ENCODE data around the gene CTNNBIP1.

Gene CTNNBIP1

DNA sequence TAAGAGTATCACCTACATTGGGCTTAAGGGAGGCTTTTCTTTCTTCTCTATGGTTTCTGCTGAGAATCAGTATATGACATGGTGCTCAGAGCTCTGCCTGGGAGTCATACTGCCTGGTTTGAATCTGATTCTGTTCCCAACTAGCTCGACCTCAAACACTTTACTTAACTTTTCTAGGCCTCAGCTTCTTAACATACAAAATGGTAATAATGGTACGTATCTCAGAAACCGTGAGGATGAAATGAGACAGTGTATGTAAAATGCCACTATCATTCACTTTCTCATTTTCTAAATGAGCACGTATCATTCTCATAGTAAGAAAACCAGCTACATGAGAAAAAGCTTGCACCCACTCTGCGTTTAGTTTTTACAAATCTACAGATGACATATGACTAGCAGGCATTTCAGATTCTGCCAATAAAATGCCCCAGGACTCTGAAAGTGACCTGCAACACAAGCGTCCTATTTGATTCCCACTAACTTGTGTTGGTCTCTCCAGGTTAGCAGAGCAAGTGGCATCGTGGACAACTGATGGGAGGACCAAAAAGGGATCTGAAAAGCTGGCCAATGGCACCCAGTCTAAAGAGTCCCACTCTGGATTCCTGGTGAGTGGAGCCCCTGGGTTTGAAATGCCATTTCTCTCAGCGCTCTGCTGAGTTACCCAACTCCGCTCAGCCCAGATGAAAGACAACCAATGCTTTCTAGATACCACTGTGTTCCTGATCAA is 6.1 kb downstream of the CTNNBIP1 start:
- DNase-seq, result no peak

DNA sequence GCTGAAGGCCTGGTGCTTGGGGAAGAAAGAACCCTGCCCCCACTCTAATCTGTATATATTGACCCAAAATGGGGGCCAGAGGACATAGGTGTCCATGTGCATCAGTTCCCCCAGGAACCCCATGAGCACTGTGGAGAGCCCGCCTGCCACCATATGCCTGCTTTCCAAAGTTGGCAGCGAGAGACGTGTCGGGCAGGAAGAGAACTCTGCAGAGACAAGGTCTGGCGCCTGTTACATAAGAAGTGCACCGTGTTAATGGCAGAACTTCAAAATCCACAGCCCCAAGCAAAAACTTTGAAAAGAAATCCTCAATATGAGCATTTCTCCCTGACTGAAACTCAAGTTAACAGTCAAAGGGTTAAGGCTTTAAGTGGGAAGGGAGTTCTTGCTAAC is 8.0 kb downstream of the CTNNBIP1 start:
- DNase-seq, result no peak

DNA sequence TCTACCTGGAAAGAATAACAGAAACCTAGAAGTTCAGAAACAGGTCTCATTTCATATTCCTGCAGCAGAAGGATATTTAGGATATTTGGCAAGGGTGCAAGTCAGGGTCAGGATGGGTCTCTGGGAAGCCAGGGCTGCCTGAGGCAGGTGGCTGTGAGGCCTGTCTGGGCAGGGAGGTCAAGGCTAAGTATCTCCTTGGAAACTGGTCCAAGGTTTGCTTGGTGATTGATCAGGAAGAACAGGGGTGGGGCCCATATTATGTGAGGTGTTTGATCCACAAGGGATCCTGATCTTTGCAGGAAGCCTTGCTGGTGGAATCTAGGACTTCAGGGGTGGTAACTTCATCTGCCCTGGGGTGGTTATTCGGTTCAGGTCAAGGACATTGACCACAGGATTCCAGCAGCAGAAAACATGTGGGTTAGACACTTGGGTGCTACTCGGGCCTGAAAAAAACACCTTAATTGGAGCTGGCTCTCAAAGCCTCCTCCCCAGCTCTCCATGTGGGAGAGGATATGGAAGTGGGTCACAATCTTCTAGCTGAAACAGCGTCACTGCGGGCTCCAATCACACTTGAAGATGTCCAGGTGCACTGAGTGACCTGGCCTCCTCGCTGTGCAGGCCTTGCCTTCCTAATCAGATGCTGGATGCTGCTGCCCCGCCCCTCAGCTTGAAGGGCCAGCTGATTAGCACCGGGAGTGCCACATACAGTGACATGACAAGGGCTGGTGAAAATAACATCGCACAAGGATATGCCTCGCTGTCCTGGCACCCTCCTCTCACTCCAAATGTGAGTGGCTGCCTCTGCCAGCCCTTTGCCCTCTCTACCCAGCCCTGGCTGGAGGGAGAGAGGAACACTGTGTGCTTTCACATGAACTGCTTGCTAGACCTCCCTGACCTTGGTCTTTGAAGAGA is 8.7 kb downstream of the CTNNBIP1 start:
- DNase-seq, result peak; percentile 46

DNA sequence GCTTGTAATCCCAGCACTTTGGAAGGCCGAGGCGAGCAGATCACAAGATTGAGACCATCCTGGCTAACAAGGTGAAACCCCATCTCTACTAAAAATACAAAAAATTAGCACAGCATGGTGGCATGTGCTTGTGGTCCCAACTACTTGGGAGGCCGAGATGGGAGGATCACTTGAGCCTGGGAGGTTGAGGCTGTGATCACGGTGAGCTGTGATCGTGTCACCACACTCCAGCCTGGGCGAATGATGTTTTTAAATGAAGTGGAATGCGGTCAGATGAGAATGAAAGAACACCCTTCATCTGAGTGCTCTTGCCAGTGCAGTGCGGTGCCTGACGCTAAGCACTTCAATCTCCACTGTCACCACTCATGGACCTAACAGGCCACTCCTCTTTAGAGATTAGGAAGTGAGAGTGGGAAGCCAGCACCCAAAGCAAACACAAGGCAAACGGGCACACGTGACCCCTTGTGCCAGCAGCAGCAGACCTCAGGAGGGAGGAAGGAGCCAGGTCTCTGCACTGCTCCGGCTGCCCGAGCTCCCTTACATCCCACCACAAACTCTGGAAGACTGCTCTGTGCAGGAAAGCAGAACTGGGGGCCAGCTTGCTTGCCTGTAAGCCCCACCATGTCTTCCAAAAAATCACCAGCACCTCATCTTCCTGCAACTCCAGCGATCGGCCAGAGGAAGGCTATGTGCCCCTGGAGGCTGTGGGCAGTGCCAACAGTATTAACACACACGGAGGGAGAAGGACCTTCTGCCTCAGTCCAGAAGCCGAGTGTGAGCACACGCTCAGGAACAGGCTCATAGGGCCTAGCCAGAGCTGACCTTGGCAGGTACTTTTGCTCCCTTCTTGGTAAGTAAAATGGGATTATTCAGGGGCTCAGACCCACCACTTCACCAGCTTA is 9.7 kb downstream of the CTNNBIP1 start:
- peak; percentile 85 for DNase-seq

DNA sequence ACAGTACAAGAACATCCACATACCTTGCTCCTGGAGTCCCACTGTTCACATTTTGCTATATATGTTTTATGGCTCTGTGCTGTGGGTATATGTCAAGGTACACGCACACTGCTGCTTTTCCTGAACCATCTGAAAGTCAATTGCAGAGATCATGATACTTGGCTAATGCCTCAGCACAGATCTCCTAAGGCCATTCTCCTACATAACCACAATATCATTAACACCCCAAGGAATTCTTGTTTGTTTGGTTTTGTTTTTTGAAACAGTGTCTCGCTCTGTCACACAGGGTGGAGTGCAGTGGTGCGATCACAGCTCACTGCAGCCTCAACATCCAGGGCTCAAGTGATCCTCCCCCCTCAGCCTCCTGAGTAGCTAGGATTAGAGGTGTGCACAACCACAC is 16.0 kb downstream of the CTNNBIP1 start:
- DNase-seq, result no peak

DNA sequence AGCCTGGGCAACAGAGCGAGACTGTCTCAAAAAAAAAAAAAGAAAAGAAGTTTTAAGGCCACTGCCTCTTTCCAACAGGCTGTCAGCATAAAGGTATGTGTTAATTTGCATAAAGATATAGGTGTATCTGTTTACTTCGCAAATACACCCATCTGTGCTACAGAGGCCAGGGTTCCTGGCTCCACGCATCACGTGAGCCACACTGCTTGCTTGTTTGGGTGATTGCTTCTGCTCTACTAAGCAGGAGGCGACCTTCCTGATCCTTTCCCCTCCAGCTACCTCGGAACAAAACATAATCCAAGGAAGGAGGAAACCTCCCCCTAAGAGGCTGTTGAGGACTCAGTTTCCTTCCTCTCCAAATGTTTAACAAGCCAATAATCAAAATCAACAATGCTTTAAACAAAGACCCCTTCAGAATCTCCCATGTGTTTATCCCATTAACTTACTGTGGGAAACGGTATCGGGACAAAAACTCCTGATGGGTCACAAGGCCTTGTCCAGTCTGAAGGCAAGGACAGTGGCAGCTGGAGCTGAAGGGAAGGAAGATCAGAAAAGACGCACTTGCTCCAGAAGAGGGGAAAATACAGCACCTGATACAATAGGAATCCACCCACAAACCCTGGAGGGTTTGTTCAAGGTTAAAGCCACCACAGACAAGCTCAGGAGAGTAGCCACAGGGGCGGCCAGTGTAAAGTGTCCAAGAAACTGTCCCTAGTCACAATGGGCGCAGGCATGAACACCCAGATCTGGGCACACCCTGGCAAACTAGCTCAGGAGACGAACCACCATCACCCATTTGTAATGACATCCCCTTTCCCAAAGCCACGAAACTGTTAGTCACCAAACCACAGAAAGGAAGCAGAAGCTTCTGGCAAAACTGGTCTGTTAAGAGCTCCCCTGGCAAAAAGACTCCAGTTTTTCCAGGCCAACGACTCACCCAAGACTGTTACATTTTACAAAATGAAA is 17.2 kb downstream of the CTNNBIP1 start:
- DNase-seq, result peak; percentile 71

GRCh38 chr1:9891207-9891606 is 18.9 kb downstream of the CTNNBIP1 start:
- no peak for DNase-seq

DNA sequence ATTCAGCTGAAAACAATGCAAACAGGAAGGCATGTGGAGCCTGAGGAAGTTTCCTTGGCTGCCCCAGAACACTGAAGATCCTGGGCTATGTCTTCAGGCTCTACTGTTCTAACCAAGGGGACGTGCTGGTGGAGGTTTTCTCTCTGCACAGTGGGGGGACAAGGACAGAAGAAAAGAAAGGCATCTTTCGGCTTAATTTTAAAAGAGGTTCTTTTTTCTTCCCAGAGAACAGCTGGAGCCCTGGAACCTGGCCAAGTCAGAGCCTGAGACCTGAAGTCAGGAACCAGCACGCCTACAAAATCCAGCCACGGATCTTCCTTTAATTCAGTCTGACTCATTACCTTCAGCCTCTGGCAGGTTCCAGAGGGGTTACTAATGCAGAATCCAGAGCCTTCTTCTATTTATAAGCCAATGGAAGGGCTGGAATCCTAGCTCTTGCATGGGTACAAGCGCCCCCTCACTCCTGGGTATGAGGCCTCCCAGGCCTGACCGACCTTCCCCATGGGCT is 19.8 kb downstream of the CTNNBIP1 start:
- DNase-seq, result no peak

- DNase-seq, result no peak
Measured at GRCh38 chr1:9889411-9889810, 20.7 kb downstream of the CTNNBIP1 start.

GRCh38 chr1:9888886-9889285 is 21.2 kb downstream of the CTNNBIP1 start:
- DNase-seq, result no peak

DNA sequence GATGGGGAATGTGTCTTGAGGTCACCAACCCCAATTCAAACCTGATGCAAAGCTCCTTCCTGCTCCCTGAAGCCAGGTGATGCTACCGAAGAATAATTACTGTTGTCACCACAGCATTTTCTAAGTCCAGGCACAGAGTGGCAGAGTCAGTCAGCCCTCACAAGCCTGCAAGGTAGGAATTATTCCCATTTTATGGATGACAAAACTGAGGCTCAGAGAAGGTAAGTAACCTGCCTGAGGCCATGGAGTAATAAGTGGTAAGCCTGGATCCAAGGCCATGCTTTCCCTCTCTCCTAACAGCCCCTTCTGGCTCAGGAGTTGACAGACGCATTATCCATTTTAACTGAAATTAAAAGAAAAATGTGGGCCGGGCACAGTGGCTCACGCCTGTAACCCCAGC is 23.0 kb downstream of the CTNNBIP1 start:
- DNase-seq, result no peak

DNA sequence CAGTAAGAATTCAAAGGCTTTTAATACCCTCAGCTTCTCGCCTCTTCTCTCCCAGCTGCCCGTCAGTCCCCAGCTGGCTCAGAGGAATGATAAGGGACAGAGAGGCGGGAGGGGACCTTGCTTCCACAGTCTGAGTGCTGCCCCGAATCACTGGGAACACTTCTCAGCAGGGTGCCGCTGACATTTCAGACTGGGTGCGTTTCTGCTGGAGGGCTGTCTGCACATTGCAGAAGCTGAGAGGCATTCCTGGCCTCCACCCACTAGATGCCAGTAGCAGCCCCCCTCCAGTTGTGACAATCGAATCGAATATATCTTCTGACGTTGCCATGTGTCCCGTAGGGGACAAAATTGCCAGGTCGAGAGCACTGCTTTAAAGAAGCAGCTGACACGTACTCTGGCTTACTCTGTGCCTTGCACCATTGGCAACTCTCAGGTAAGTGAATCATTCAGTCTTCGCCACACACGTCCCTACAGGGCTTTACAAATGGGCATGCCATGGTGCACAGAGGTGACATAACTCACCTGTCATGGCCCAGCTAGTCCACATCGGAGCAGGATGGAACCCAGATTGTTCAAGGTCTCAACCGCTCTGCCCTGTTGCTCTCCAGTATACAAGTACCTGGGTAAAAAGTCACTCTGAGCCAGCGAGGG is 23.9 kb downstream of the CTNNBIP1 start:
- DNase-seq, result no peak

- no peak for DNase-seq
Measured at GRCh38 chr1:9884805-9885204, 25.3 kb downstream of the CTNNBIP1 start.

DNA sequence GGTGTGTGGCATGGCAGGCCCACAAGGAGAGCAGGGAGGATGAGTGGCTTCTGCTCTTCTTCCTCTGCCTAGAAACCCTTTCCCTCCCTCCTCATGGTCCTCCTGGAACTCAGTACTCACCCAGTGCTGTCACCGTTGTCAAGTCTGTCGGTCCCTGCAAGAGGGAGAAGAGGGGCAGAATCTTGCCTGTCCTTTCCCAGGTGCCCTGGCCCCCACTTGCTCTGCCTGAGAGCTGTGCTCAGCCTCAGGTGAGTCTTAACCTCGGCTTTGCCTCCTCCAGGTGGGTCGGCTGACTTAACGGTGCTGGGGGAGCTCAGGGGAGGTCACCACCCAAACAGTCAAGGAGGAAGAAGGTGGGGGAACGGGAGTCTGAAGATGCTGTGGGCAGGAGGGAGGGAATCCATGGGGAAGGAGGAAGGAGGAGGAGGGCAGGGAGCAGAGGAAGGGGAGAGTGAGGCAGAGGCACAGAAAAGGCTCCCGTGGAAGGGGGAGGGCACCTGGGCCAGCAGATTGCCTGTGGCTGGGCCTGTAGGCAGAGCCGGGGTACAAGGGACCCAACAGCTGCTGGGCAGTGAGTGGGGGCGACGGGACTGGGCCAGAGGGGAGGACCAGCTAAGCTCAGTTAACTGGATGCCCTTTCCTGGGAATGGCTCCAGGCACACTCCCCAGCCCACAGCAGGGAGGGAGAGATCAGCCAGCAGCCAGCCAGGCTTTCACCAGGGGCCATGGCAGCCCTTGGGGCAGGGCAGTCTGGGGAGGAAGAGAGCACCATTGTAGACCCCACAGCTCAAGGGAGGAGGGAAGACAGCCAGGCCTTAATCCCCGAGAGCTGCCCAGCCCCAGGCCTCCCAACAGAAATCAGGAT is 26.3 kb downstream of the CTNNBIP1 start:
- no peak for DNase-seq

GRCh38 chr1:9882945-9883303 is 27.1 kb downstream of the CTNNBIP1 start:
- DNase-seq, result no peak

DNA sequence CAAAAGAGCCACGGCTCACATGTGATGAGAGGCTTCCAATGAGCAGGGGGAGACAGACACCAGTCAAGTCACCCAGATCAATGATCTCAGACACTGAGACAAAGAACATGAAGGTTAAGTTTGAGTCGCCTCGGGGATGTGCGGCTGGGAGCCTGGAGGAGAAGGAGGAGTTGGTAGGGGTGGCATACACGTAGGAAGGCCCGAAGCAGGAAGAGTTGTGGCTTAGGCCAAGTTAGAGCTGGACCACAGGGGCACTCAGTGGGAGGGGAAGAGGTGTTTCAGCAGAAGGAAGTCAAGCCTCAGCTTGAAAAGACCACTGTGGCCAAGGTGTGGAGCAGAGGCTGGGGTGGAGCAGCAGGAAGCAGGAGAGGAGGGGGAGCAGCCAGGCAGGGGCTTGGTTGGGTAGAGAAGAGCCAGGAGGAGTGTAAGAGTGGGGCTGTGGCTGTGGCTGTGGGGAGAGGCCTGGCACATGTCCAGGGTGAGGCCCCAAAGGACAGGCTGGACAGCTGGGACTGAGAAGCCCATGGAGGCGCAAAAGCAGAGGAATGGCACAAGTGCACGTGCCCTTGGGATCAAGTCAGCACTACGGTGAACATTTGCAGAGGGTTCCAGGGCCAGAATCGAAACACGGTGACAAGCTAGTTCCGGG is 27.6 kb downstream of the CTNNBIP1 start:
- DNase-seq, result no peak

GRCh38 chr1:9881838-9882249 is 28.2 kb downstream of the CTNNBIP1 start:
- DNase-seq, result no peak

DNA sequence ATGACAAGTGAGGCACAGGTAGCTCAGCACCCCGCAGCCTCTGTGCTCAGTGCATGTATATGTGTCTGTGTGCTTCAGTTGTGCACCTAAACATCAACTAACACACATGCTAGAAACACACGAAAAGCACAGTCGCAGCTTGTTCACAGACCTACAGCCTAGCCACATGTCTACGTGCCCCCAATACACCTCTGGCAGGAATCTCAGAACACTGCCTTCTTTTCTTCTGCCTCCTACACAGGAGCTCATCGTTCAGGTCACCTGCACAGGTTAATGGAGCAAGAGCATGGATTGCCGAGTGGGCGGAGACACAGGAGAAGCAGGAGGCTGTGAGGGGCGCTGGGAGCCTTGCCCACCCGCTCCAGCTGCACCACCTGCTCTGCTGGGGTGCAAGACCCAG is 31.7 kb downstream of the CTNNBIP1 start:
- no peak for DNase-seq

DNA sequence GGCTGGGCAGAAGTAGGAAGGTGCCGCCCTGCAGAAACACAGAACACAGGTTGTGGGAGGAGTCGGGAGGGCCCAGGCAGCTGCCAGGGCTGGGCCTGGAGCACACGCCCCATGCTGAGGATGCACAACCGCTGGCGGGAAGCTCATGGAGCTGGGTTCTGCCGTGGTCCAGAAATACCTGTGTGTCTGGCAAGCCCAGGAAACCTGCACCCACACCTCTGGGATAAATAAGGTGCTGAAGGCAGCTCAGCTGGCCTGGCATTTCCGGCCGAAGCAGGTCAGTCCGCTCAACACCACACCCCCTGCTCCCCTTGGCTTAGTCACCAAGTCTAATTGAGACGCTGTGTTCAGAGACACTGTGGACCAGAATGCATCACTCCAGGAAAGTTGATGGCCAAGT is 32.1 kb downstream of the CTNNBIP1 start:
- no peak for DNase-seq

DNA sequence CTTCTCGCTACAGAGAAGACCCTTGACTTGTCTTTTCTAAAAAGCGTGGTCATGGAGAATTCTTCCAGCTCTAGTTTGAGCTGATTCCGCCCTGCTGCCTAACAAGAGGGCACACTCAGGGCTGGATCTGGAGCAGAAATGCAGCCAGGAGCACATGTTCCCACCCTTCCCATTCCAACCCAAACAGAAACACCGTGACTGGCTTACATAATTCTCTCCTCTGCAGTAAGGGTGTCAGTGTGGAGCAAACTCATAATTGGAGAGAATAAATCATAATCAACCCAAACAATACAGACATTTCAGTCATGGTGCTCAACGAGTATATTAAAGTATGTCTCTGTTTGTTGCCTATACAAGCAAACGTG is 34.5 kb downstream of the CTNNBIP1 start:
- DNase-seq, result no peak
